Activated effector memory CD4-positive, alpha-beta T cell treated with Interleukin-2 at 50 U/mL for 16 hours (primary cell): Measurements from ENCODE around the gene SMC1A.

ENCODE experiments used
- DNase-seq: peaks from one replicate; pipeline ENCODE4 v3.0.0-alpha.2; 2020

The SMC1A gene

DNA sequence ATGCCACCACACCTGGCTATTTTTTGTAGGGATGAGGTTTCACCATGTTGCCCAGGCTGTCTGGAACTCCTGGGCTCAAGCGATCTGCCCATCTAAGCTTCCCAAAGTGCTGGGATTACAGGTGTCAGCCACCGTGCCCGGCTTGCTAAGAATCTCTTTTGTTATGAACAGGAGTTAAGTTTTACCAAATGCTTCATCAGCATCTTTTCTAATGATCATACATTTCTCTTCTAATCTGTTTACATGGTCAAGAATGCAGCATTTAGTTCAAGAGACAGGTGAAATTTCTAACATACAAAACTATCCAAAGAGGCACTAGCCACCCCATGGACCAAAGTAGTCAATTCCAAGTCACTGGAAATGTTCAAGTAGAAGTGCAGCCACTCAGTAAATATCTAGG is 88.6 kb downstream of the SMC1A start:
- DNase-seq = no peak

GRCh38 chrX:53332204-53332603 is 90.2 kb downstream of the SMC1A start:
- no peak for DNase-seq

DNA sequence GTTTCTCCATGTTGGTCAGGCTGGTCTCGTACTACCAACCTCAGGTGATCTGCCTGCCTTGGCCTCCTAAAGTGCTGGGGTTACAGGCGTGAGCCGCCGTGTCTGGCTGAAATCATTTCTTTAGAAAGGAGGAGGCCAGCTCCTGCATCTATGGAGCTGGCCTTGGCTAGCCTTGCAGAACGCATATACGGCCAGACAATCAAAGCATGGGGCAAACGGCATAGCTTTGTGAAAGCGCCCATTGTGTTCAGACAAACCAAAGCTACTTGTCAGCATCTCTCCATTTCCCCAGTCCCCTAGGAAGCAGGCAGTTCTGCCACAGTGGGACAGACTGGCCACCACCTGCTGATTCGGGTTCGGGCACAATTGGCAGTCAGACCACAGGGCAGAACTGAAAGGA is 92.1 kb downstream of the SMC1A start:
- DNase-seq = no peak

DNA sequence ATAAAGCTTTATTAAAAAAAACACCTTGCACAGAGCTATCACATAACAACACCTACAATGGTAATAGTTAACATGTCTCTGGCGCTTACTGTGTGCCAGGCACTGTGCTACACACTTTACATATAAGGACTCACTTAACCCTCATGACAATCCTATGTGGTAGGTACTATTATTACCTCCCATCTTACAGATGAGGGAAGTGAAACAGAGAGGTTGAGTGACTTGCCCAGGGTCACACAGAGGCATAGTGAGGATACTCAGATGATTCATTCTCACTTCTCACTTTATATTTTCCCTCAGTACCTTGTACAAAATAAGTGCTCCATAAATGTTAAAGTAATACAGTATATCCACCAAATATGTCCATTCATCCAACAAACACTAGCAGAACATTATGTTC is 97.7 kb downstream of the SMC1A start:
- no peak for DNase-seq
